GM06990 (cell line): ENCODE measurements around the gene RAB33A.

Experiments used
- DNase-seq: peaks from one replicate; pipeline ENCODE4 v3.0.0-alpha.2; 2011; ENCODE audit not compliant: insufficient read length; ENCODE audit errors: extremely low read depth
- H3K27me3 ChIP-seq: replicated peaks from 2 replicates; pipeline ENCODE4 v1.6.0; 2011; ENCODE audit warnings: low read length; ENCODE audit not compliant: control insufficient read depth, insufficient read depth
- H3K36me3 ChIP-seq: 2 replicates; pipeline ENCODE4 v1.5.1; 2011; ENCODE audit warnings: low read length; ENCODE audit not compliant: control insufficient read depth, insufficient read depth
- H3K4me3 ChIP-seq: replicated peaks from 2 replicates; pipeline ENCODE4 v1.5.1; 2011; ENCODE audit warnings: low read depth, mild to moderate bottlenecking, control low read depth, low read length
- CTCF ChIP-seq: IDR thresholded peaks from 2 replicates; pipeline ENCODE4 v1.5.1; 2011; ENCODE audit warnings: low read length, control low read depth, mild to moderate bottlenecking, inconsistent platforms; ENCODE audit not compliant: insufficient read depth, poor library complexity, severe bottlenecking

RAB33A gene

GRCh38 chrX:130155564-130155963 lies 16.2 kb upstream of the RAB33A start:
- no peaks in the 10 kb centered on the region for H3K27me3 ChIP-seq
- no peak for TF ChIP-seq CTCF
- H3K4me3 ChIP-seq = no peak overlapping the region
- no peaks in the 10 kb centered on the region for H3K36me3 ChIP-seq
- DNase-seq = no peak

GRCh38 chrX:130158311-130158710 lies 13.5 kb upstream of the RAB33A start:
- Histone ChIP-seq H3K36me3 (no peaks in the 10 kb centered on the region), H3K4me3 (no peak overlapping the region), H3K27me3 (no peaks in the 10 kb centered on the region)
- no peak for DNase-seq
- TF ChIP-seq CTCF = no peak

- H3K36me3 ChIP-seq = no peaks in the 10 kb centered on the region
- no peak for TF ChIP-seq CTCF
- H3K4me3 ChIP-seq = no peak overlapping the region
- H3K27me3 ChIP-seq = no peaks in the 10 kb centered on the region
- no peak for DNase-seq
Observed at GRCh38 chrX:130159776-130160175, 12.0 kb upstream of the RAB33A start.

- DNase-seq = no peak
- Histone ChIP-seq H3K4me3 (no peak overlapping the region), H3K27me3 (no peaks in the 10 kb centered on the region), H3K36me3 (no peaks in the 10 kb centered on the region)
- TF ChIP-seq CTCF = no peak
Observed at GRCh38 chrX:130162094-130162735, 9.5 kb upstream of the RAB33A start.

GRCh38 chrX:130163398-130163797 lies 8.4 kb upstream of the RAB33A start:
- DNase-seq = no peak
- Histone ChIP-seq H3K4me3 (no peak overlapping the region), H3K36me3 (no peaks in the 10 kb centered on the region), H3K27me3 (no peaks in the 10 kb centered on the region)
- no peak for TF ChIP-seq CTCF
